Activated CD8-positive, alpha-beta memory T cell treated with anti-CD3 and anti-CD28 coated beads, Interleukin-2, amount 50 U/mL, for 24 hours (primary cell): Measurements from ENCODE around the gene CCM2.

Source experiments
- DNase-seq: peaks from one replicate; pipeline ENCODE4 v3.0.0-alpha.2; 2020; ENCODE audit errors: extremely low read depth

The CCM2 gene

DNA sequence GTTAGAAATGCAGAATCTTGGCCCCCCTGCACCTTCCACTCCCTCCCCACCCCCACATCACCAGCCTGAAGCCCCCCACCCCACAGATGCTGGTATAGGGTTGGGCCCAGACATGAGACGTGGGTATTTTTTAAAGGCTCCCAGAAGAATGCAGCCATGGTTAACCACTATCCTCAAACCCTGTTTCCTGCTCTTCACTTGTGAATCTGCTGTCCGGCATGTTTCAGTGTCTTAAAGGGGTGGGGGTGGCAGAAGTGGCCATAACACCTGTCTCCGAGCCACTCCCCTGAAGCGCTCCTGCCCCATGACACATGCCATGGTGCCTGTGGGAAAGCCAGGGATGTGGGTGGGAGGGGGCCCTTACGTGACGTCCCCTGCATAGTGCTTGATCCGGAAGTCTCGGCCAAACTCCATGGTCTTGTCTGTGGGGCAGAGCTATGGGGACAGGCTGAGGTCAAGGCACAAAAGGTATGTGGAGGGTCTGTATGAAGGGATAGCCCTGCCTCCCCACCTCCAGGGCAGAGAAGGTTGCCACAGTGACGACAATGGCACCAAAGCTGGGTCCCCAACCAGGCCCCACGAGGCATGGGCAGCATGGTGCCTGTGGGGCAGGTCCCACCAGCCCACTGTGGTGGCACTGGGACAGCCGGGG is 30.8 kb upstream of the CCM2 start:
- no peak for DNase-seq

DNA sequence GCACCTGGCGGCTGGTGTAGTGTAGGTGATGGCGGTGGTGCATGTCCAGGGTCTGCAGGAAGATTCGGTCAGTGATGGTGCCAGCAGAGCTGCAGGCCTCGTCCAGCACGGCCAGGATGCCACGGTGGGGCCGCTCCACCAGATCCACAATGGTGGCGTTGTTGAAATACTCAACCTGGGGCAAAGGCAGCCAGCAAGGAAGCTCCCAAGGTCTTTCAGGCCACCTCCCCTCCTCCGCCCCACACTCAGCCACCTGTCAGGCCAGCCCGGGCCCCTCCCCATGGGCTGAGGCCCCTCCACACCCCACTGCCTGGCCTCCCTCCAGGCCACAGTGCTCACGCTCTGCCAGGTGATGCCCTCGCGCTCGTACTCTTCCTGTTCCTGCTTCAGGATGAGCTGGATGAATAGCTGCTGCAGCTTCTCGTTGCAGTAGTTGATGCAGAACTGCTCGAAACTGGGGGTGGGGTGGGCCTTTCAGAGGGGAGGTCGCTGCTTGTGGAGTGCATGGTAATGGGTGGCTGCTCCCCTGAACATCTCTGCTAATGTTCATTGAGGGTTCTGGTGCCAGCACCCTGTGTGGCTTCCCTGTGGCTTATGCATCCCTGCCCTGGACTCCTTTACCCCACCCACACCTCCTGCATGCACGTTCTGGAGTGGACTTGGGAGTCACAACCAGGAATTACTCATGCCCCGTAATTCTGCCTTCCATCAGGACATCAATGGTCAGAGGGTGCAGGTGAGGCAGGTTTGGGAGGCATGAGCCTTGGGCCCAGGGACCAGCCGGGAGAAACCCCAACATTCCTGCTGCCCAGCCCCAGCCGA is 30.1 kb upstream of the CCM2 start:
- no peak for DNase-seq

DNA sequence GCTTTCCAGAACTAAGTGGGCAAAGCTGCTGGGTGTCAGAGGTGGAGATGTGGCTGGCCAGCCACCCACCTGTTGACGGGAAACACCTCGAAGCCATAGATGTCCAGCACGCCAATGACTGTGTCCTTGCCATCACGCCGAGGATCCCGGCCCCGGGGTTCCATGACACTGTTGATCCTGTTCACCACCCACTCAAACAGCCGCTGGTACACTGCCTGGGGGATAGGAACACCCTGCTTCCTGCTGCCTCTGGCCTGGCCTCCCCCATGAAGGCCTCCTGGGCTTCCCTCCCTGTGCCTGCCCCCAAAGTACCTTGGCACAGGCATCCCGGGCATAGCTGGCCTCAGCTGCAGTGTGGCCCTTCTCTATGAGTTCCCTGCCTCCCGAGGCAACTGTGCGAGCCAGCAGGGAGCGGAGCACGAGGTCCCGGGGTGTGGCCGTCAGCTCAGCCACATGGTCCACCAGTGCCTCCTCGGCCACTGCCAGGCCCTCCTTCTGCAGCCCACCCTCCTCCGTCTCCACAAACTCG is 29.4 kb upstream of the CCM2 start:
- no peak for DNase-seq

DNA sequence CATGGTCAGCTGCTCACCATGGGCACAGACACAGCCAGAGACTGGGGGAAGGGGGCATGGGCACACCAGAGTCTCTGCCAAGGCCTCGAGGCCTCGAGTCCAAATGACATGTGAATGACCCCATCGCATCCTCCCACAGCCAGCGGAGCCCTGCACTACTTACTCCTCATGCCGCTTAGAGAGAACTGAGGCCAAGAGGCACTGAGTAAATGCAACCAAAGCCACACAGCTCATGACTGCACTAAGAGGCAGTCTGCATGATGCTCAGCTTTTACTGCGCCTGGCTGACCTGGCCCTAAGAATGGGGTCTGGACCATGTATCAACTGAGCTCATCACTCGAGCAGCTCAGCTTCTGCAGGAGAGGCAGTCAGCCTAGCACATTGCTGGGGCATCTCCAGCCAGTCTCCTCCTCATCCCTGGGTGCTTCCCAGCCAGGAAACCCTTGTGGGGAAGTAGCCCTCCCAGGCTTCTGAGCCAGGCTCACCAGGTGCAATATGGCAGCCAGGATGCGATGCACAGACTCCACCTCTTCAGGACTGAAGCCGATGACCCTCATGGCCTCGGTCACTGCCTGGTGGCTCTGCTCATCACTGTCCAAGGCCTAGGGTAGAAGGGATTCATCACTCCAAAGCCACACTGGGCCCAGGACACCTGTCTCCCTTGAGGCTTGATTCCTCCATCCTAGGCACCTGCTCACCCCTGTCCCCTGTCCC is 28.7 kb upstream of the CCM2 start:
- no peak for DNase-seq

DNA sequence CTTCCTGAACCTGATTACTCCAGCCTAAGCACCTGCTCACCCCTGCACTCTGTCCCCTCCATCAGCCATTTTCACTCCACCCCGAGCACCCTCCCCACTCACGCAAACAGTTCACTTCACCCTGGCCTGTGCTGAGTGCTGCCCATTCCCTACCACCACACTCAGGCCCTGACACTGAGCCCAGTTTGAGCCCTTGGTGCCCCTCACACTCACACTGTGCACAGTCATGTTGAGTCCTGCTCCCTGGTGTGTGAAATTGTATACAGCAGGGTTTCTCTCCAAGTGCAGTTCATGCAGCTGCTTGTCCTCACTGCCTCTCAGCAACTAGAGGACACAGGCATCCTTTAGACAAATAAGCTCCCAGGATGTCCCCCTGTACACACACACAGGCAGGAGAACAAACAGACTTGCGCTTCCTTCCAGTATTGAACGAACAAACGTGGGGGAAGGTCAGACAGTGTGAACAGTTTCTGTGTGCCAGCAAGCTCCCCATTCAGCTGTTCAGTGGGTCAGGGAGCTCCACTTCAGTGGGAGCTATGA is 28.0 kb upstream of the CCM2 start:
- DNase-seq, result no peak

DNA sequence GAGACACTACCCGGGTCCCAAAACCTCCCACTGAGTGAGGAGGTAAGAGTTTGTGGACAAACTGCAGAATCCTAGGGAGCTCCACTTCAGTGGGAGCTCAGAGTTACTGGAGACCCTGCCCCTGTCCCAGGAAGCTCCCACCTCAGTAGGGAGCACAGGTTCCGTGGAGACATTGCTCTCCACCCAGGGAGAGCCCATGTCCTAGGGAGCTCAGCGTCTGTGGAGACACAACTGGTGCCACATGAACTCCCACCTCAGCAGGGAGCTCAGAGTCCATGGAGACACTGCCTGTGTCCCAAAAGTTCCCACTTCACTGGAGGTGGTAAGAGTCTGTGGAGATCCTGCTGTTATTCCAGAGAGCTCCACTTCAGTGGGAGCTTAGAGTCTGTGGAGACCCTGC is 27.4 kb upstream of the CCM2 start:
- no peak for DNase-seq

GRCh38 chr7:44973610-44974401 is 26.2 kb upstream of the CCM2 start:
- DNase-seq, result no peak

- DNase-seq, result no peak
Measured at GRCh38 chr7:44974549-44974948, 25.5 kb upstream of the CCM2 start.

DNA sequence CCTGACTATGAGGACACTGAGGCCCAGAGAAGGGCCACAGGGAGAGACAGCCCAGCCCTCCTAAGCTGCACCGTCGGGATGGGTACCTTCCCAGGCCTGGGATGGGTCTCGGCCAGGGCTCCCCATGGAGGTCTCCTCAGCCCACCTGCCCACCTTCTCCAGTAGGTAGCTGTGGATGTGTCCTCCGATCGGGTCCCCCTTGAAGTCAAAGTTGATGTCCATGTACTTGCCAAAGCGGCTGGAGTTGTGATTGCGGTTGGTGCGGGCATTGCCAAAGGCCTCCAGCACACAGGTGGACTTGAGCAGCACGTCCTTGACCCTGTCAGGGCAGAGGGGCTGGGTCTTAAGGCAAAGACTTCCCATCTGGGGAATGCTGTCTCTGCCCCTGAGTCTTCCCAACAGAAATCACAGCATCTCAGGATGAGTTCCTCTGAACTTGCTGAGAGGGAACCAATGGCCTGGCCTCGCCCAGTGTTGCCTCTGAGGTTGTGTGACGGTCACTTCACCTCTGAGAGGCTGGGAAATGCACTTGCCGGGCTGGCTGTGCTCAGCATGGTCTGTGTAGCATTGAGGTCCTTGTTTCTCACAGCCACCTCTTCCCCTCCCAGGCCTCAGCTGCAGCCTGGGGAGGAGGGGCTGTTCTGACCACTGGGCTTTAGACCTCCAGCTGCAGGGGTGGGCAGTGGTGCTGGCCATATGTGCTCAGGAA is 24.5 kb upstream of the CCM2 start:
- DNase-seq, result no peak

- DNase-seq, result no peak
Measured at GRCh38 chr7:44976040-44976745, 23.8 kb upstream of the CCM2 start.

DNA sequence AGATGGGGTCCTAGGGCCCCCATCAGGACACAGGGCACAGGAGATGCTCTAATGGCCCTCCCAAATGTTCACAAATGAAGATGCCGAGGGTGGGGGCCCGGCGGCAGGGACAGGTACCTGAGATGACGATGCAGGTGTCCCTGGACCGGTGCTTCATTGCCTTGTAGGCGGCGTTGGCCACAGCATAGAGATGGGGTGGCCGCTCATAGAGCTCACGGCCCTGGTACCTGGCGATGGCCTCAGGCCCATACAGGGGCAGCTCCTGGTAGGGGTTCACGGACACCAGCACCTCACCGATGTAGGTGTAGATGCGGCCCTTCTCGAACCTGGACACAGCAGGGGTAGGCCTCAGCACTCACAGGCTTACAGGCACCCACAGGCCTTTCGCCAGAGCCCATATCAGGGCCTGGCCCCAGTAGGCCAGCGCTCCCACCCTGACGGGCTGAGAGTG is 23.2 kb upstream of the CCM2 start:
- no peak for DNase-seq

DNA sequence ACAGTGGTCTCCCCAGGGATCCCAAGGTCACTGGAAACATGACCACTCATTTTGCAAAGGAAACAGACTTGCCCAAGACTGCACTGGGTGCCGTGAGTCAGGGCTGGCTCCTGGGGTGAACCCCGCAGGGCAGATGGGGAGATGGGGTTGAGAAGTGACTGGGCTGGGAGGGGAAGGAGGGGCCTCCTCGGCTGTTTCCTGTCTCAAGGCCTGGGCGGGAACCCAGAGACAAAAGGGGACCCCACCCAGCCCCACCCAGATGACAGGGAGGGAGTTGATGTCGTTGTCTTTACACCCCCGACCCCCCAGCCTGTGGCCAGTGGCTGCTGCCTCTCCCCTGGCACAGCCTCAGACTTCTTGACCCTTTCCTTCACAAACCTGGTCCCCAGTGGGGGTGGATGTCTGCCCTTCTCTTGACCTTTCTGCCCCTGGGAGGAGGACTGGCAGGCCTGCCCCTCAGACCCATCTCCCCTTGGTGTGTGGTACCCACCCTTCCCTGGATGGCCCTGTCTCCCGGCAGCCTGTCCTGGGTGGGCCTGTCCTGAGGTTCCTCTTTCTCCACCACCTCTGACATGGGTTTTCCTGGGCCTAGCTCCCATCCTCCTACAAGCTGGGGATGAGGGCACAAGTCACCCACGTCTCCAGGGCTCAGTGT is 22.6 kb upstream of the CCM2 start:
- DNase-seq, result peak; percentile 58

DNA sequence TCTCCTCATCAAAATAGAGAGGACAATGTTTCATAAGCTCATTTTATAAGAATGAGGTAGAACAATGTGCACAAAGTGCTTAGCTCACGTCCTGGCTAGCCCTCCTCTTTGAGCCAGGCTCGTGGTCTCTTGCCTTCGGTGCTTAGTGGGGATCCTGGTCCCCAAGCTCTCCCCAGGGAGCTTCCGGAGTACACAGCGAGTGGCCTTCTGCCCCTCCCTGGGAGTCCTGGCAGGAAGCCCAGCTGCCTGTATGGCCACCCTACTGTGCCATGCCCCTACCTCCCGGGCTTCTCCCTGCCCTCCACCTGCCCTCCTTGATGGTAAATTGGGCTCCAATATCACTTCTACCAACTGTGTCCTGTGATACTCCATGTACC is 22.1 kb upstream of the CCM2 start:
- no peak for DNase-seq

GRCh38 chr7:44978511-44979366 is 21.3 kb upstream of the CCM2 start, which contains the start of gene MYO1G:
MYO1G (minus strand) TSS chr7:44979015; CDS start chr7:44978961, 54 bp downstream.
- DNase-seq, result peak; percentile 81

DNA sequence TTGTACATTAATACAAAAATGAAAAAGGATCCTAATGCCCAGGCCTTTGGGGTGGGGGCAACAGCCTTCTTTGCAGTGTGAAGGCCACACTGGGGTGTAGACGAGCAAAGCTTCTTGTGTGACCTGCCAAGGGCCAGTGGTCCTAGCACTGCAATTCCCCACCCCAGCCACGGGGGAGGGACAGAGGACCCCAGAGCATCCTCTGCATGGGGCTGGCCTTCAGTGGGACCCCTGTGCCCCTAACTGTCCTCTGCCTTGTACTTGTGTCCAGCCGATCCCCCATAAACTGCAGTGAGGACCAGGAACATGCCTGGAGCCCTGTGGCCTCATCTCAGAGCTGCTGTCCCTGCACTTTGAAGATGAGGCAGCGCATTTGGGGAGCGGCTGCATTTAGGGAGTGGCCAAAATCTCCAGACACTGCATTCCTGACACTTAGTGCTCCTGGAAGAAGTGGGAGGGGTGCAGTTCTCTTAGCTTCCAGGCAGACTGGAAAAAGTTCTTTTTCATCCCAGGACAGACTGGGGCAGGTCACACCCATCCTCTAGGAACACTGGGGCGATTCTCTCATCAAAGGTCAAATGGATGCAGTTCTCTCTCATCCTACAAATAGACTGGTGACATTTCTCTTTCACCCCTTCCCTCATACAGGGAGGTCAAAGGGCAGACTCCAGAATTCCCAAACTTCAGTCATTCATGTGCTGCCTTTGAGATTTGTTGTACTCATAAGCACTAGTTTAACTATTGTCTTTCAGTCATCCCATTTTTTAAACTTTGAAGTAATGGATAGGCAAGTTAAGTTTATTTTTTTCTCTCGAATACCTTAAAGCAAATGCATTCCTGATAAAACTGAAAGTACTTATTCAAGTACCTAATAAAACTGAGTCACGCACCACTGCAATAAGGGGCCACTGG is 20.3 kb upstream of the CCM2 start:
- no peak for DNase-seq

- peak; percentile 73 for DNase-seq
Measured at GRCh38 chr7:44980393-44981034, 19.5 kb upstream of the CCM2 start.
